Testis (tissue), 2 donors: ENCODE results near the gene MYO1E.

Source experiments
- CTCF ChIP-seq, 3 experiments: fragments of 450-650 bp in 2 of 3; fragments of 200-600 bp in 1 of 3; sonication (generic) in 1 of 3; IDR thresholded peaks; one replicate each; pipeline ENCODE4 v1.5.1; 2016 to 2019; ENCODE audit warnings: antibody characterized with exemption in 3 of 3, mild to moderate bottlenecking in 2 of 3, moderate library complexity in 1 of 3
- POLR2A ChIP-seq: fragments of 450-650 bp; IDR thresholded peaks from one replicate; pipeline ENCODE4 v1.6.1; 2017; ENCODE audit warnings: antibody characterized with exemption, mild to moderate bottlenecking, moderate library complexity

DNA sequence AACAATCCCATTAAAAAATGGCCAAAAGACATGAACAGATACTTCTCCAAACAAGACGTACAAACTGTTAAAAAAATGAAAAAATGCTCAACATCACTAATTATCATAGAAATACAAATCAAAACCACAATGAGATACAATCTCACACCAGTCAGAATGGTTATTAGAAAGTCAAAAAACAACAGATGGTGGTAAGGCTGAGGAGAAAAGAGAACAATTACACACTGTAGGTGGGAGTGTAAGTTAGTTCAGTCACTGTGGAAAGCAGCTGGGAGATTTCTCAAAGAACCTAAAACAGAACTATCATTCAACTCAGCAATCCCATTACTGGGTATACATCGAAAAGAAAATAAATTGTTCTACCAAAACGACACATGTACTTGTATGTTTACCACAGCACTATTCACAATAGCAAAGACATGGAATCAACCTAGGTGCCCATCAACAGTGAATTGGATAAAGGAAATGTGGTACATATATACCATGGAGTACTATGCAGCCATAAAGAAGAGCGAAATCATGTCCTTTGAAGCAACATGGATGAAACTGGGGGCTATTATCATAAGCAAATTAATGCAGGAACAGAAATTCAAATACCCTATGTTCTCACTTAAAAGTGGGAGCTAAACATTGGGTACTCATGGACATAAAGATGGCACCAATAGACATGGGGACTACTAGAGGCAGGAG is 51.5 kb downstream of the MYO1E start:
- TF ChIP-seq CTCF (IDR thresholded peaks at IDR 0.05), result no peak
- TF ChIP-seq POLR2A, result no peak
